Smooth muscle cell (in vitro differentiated cells): ENCODE results near the gene CDH24. TPM values are rescaled to one million over a fixed set of nuclear protein-coding genes. Genes with fewer than 3 reads are reported as not detected.
"Not testable (repeated sequence)": the region's sequence is repeated elsewhere in the genome, so short reads cannot be mapped to it uniquely, and the experiment has no call there.

Experiments used
- DNase-seq: peaks from one replicate; lab custom pipeline; 2025; ENCODE audit not compliant: unreplicated experiment; lab: John Stamatoyannopoulos, UW
- H2AFZ ChIP-seq: fragments of 200-600 bp; sonication (generic); 2 replicates; pipeline ENCODE4 v1.6.0; 2016; ENCODE audit warnings: antibody characterized with exemption, low read depth, mild to moderate bottlenecking
- H3F3A ChIP-seq: fragments of 200-600 bp; sonication (generic); 2 replicates; pipeline ENCODE4 v1.6.0; 2017; ENCODE audit warnings: antibody characterized with exemption, low read depth
- H3K27ac ChIP-seq: fragments of 200-600 bp; sonication (generic); 2 replicates; pipeline ENCODE4 v1.5.1; 2016; ENCODE audit warnings: low read depth, mild to moderate bottlenecking
- H3K27me3 ChIP-seq: fragments of 200-600 bp; sonication (generic); 2 replicates; pipeline ENCODE4 v1.6.1; 2016; ENCODE audit warnings: low read depth, mild to moderate bottlenecking
- H3K36me3 ChIP-seq: fragments of 200-600 bp; sonication (generic); 2 replicates; pipeline ENCODE4 v1.5.1; 2016; ENCODE audit warnings: low read depth
- H3K4me1 ChIP-seq: fragments of 200-600 bp; sonication (generic); 2 replicates; pipeline ENCODE4 v1.5.1; 2016; ENCODE audit warnings: low read depth
- H3K4me2 ChIP-seq: fragments of 200-600 bp; sonication (generic); 2 replicates; pipeline ENCODE4 v1.6.0; 2016; ENCODE audit warnings: mild to moderate bottlenecking
- H3K4me3 ChIP-seq: fragments of 200-600 bp; sonication (generic); 2 replicates; pipeline ENCODE4 v1.5.1; 2016; ENCODE audit warnings: mild to moderate bottlenecking
- H3K79me2 ChIP-seq: fragments of 200-600 bp; sonication (generic); 2 replicates; pipeline ENCODE4 v1.6.0; 2016; ENCODE audit warnings: low read depth, mild to moderate bottlenecking
- H3K9ac ChIP-seq: fragments of 200-600 bp; sonication (generic); 2 replicates; pipeline ENCODE4 v1.6.0; 2016; ENCODE audit warnings: low read depth
- H3K9me3 ChIP-seq: fragments of 200-600 bp; sonication (generic); replicated peaks from 2 replicates; pipeline ENCODE4 v1.5.1; 2016; ENCODE audit warnings: low read depth
- H4K20me1 ChIP-seq: fragments of 200-600 bp; sonication (generic); 2 replicates; pipeline ENCODE4 v1.6.0; 2016; ENCODE audit warnings: low read depth
- WGBS: methylation state at CpG from one replicate; pipeline ENCODE4 v1.1.7; 2016; ENCODE audit warnings: low lambda C conversion rate; 5-methylcytosine and 5-hydroxymethylcytosine counted together
- polyA plus RNA-seq: library from polyadenylated mRNA; unstranded; fragments of >200 nt; fragmentation: Nextera tagmentation; extraction: Ambion mirVana; gene quantifications from 2 replicates; pipeline ENCODE4 v1.2.1, GENCODE V29; 2016
- total RNA-seq: library from RNA; depleted of rRNA; stranded (reverse); fragments of >200 nt; gene quantifications from 2 replicates; pipeline ENCODE4 v1.2.3, GENCODE V29; 2014
- TF ChIP-seq, protein P1 (sequence below): fragments of 200-600 bp; sonication (generic); IDR thresholded peaks from 2 replicates; pipeline ENCODE4 v1.5.1; 2017; ENCODE audit warnings: borderline replicate concordance, mild to moderate bottlenecking, antibody characterized with exemption; ENCODE audit not compliant: insufficient read depth, poor library complexity, severe bottlenecking

CDH24 gene
- total and polyA plus RNA-seq, 2 experiments from 2014 or later, result 5.5 to 6.9 TPM

GRCh38 chr14:23018107-23018506 lies 39.2 kb downstream of the CDH24 start:
- Histone ChIP-seq H3K9ac (no peak overlapping the region), H3K27me3 (no peaks in the 10 kb centered on the region), H2AFZ (no peak overlapping the region), H3K36me3 (no peaks in the 10 kb centered on the region), H3K9me3 (no peaks in the 10 kb centered on the region), H3K4me3 (no peak overlapping the region), H3K4me2 (no peak overlapping the region), H4K20me1 (no peaks in the 10 kb centered on the region), H3K27ac (no peak overlapping the region), H3F3A (no peaks in the 10 kb centered on the region), H3K79me2 (no peaks in the 10 kb centered on the region), H3K4me1 (no peaks in the 10 kb centered on the region)
- DNase-seq, result no peak
- TF ChIP-seq, protein P1, sequence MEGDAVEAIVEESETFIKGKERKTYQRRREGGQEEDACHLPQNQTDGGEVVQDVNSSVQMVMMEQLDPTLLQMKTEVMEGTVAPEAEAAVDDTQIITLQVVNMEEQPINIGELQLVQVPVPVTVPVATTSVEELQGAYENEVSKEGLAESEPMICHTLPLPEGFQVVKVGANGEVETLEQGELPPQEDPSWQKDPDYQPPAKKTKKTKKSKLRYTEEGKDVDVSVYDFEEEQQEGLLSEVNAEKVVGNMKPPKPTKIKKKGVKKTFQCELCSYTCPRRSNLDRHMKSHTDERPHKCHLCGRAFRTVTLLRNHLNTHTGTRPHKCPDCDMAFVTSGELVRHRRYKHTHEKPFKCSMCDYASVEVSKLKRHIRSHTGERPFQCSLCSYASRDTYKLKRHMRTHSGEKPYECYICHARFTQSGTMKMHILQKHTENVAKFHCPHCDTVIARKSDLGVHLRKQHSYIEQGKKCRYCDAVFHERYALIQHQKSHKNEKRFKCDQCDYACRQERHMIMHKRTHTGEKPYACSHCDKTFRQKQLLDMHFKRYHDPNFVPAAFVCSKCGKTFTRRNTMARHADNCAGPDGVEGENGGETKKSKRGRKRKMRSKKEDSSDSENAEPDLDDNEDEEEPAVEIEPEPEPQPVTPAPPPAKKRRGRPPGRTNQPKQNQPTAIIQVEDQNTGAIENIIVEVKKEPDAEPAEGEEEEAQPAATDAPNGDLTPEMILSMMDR, result no peak

GRCh38 chr14:23017091-23017490 lies 40.2 kb downstream of the CDH24 start:
- Histone ChIP-seq H3K27ac (no peak overlapping the region), H3K27me3 (no peaks in the 10 kb centered on the region), H3K4me1 (no peaks in the 10 kb centered on the region), H2AFZ (no peak overlapping the region), H3K9me3 (no peaks in the 10 kb centered on the region), H3K9ac (no peak overlapping the region), H3K79me2 (no peaks in the 10 kb centered on the region), H3K4me3 (no peak overlapping the region), H4K20me1 (no peaks in the 10 kb centered on the region), H3K4me2 (no peak overlapping the region), H3K36me3 (no peaks in the 10 kb centered on the region), H3F3A (no peaks in the 10 kb centered on the region)
- TF ChIP-seq, protein P1, result no peak
- WGBS, result 89% methylated on average over 5 of the region's 5 CpGs
- DNase-seq, result no peak

DNA sequence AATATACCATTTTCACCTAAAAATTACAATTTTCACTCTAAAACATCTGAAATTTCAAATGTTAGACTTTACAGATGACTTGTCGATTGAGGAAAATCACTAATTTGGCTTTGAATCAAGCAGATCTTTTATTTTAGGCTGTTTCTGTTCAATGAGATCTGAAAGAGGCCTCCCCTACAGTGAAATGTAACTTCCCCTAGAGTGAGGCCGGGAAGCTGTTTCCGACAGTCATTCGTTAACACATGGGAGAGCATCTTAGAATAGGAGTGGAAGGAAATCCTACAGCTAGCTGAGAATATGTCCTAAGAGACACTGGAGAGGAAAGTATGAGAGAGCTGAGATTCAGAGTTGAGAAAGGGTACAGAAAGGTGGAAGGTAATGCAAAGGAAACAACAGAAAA lies 41.7 kb downstream of the CDH24 start:
- WGBS, result 89% methylated on average over 4 of the region's 4 CpGs
- Histone ChIP-seq H3K4me3 (no peak overlapping the region), H4K20me1 (no peaks in the 10 kb centered on the region), H3K36me3 (no peaks in the 10 kb centered on the region), H3K27ac (no peak overlapping the region), H3K9ac (no peak overlapping the region), H3K9me3 (no peaks in the 10 kb centered on the region), H3K4me2 (no peak overlapping the region), H3F3A (no peaks in the 10 kb centered on the region), H3K4me1 (no peaks in the 10 kb centered on the region), H2AFZ (no peak overlapping the region), H3K27me3 (no peaks in the 10 kb centered on the region), H3K79me2 (no peaks in the 10 kb centered on the region)
- DNase-seq, result no peak
- TF ChIP-seq, protein P1, result no peak

- not testable (repeated sequence) for H3K4me1 ChIP-seq, H3K27me3 ChIP-seq, H3K4me3 ChIP-seq, DNase-seq, H3K9ac ChIP-seq, H3K27ac ChIP-seq, H3K36me3 ChIP-seq, H3K9me3 ChIP-seq, H3K79me2 ChIP-seq, H3F3A ChIP-seq, H4K20me1 ChIP-seq, H2AFZ ChIP-seq, H3K4me2 ChIP-seq
- WGBS, result 98% methylated on average over 5 of the region's 5 CpGs
Measured at GRCh38 chr14:23013749-23014054, 43.6 kb downstream of the CDH24 start.
